Right ventricle myocardium superior (tissue), 1 donor: Measurements from ENCODE around the gene PHYHIPL. TPM values are rescaled to one million over a fixed set of nuclear protein-coding genes. Genes with fewer than 3 reads are reported as not detected.

Experiments used
- ATAC-seq: fragments of 200-7000 bp; cut with Tn5 transposase; one replicate; pipeline ENCODE4 v1.9.1; 2020; ENCODE audit warnings: mild to moderate bottlenecking; ENCODE audit not compliant: poor library complexity
- DNase-seq: peaks from one replicate; pipeline ENCODE4 v3.0.0-alpha.2; 2020
- intact Hi-C: fragments of 100-400 bp; cut with DNase I; formaldehyde crosslinking; loops from one replicate; pipeline ENCODE4 v1.11.2; 2022
- long read RNA-seq: library from polyadenylated mRNA; unstranded; transcript quantifications from one replicate; pipeline ENCODE4 v2.0.0, GENCODE V29; 2021
- total RNA-seq: library from RNA; stranded (reverse); fragmentation: NEBNext Ultra II Directional; extraction: Animal tissue kit (Norgen Biotek cat#: 25700); gene quantifications from one replicate; pipeline ENCODE4 v1.2.1, GENCODE V29; 2021
- donor health status: DM: no; HTN: yes; CAD: no; lungs with severe emphysema.

Gene PHYHIPL
- not detected for total RNA-seq
- long read RNA-seq = 0 reads

- DNase-seq (no peak), ATAC-seq (no peak)
- intact Hi-C loops = loop anchor here (2.0 kb wide), 1 partner anchor 218 kb away; no protein-coding TSS in a partner anchor
Measured at GRCh38 chr10:59176241-59177030, at the start of gene PHYHIPL. PHYHIPL (plus strand) TSS chr10:59176643; CDS start chr10:59176854, 211 bp downstream.

- ATAC-seq (no peak), DNase-seq (no peak)
- intact Hi-C loops = no loop called here
Measured at GRCh38 chr10:59126991-59127390, 49.5 kb upstream of the PHYHIPL start.

GRCh38 chr10:59127991-59128390, 48.5 kb upstream of the PHYHIPL start:
- intact Hi-C loops = no loop called here
- DNase-seq (no peak), ATAC-seq (no peak)

- no peak for ATAC-seq
- DNase-seq = no peak
Measured at GRCh38 chr10:59129867-59130266, 46.6 kb upstream of the PHYHIPL start.

GRCh38 chr10:59131666-59132065, 44.8 kb upstream of the PHYHIPL start:
- no peak for DNase-seq
- intact Hi-C loops = no loop called here
- ATAC-seq = no peak

More at GRCh38 chr10:59129867-59130266, 46.6 kb upstream of the PHYHIPL start:
- intact Hi-C loops = no loop called here

GRCh38 chr10:59133841-59134593, 42.4 kb upstream of the PHYHIPL start:
- DNase-seq = no peak
- intact Hi-C loops = no loop called here
- ATAC-seq = no peak

- intact Hi-C loops = no loop called here
- no peak for DNase-seq
- no peak for ATAC-seq
Measured at GRCh38 chr10:59134785-59135184, 41.7 kb upstream of the PHYHIPL start.

- no peak for DNase-seq
- intact Hi-C loops = no loop called here
- no peak for ATAC-seq
Measured at GRCh38 chr10:59135275-59135674, 41.2 kb upstream of the PHYHIPL start.

- intact Hi-C loops = no loop called here
- DNase-seq (peak; percentile 24), ATAC-seq (no peak)
Measured at GRCh38 chr10:59138052-59138451, 38.4 kb upstream of the PHYHIPL start.

GRCh38 chr10:59143544-59143943, 32.9 kb upstream of the PHYHIPL start:
- DNase-seq (no peak), ATAC-seq (no peak)
- intact Hi-C loops = no loop called here

GRCh38 chr10:59148701-59149100, 27.7 kb upstream of the PHYHIPL start:
- intact Hi-C loops = no loop called here
- ATAC-seq (no peak), DNase-seq (no peak)

- intact Hi-C loops = no loop called here
- no peak for DNase-seq
- no peak for ATAC-seq
Measured at GRCh38 chr10:59155556-59155955, 20.9 kb upstream of the PHYHIPL start.

- intact Hi-C loops = no loop called here
- ATAC-seq (no peak), DNase-seq (no peak)
Measured at GRCh38 chr10:59167512-59167911, 8.9 kb upstream of the PHYHIPL start.

GRCh38 chr10:59172567-59172966, 3.9 kb upstream of the PHYHIPL start:
- no peak for ATAC-seq
- DNase-seq = no peak
- intact Hi-C loops = no loop called here

GRCh38 chr10:59173414-59173813, 3.0 kb upstream of the PHYHIPL start:
- ATAC-seq (no peak), DNase-seq (no peak)
- intact Hi-C loops = no loop called here

- DNase-seq (no peak), ATAC-seq (no peak)
- intact Hi-C loops = loop anchor here (2.0 kb wide), 1 partner anchor 217 kb away; no protein-coding TSS in a partner anchor
Measured at GRCh38 chr10:59175538-59176240, 754 bp upstream of the PHYHIPL start.

GRCh38 chr10:59177031-59177797, 771 bp downstream of the PHYHIPL start:
- DNase-seq = no peak
- intact Hi-C loops = loop anchor here (2.0 kb wide), 1 partner anchor 218 kb away; no protein-coding TSS in a partner anchor
- ATAC-seq = no peak

GRCh38 chr10:59177836-59178235, 1.4 kb downstream of the PHYHIPL start:
- intact Hi-C loops = loop anchor here (2.0 kb wide), 1 partner anchor 219 kb away; no protein-coding TSS in a partner anchor
- ATAC-seq = no peak
- no peak for DNase-seq
